ENCODE measurements around the gene PTTG2. TPM values are rescaled to one million over a fixed set of nuclear protein-coding genes. Genes with fewer than 3 reads are reported as not detected.

The PTTG2 gene
- total and polyA plus RNA-seq, 2 of the 13 experiments (the other 11 are each of a cell fraction or from before 2014, with no cell fraction given): not detected

- TF ChIP-seq, protein P1, sequence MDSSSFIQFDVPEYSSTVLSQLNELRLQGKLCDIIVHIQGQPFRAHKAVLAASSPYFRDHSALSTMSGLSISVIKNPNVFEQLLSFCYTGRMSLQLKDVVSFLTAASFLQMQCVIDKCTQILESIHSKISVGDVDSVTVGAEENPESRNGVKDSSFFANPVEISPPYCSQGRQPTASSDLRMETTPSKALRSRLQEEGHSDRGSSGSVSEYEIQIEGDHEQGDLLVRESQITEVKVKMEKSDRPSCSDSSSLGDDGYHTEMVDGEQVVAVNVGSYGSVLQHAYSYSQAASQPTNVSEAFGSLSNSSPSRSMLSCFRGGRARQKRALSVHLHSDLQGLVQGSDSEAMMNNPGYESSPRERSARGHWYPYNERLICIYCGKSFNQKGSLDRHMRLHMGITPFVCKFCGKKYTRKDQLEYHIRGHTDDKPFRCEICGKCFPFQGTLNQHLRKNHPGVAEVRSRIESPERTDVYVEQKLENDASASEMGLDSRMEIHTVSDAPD (CRISPR knock-in tag; IDR thresholded peaks at IDR 0.05): no peak
- TF ChIP-seq ZNF256 (CRISPR knock-in tag; conservative IDR thresholded peaks at IDR 0.05) (no peak), ZNF644 (CRISPR knock-in tag; IDR thresholded peaks at IDR 0.05; ENCODE audit: low read depth) (0 out of 2 replicates have a peak, but pooled peaks have one; percentile 47), HNF4A (CRISPR knock-in tag; IDR thresholded peaks at IDR 0.05) (peak; percentile 75), SP2 (CRISPR knock-in tag; IDR thresholded peaks at IDR 0.05) (no peak), ZFP36L1 (CRISPR knock-in tag; IDR thresholded peaks at IDR 0.05) (no peak), SMC3 (IDR thresholded peaks at IDR 0.05; ENCODE audit: low read length) (no peak), CREB1 (IDR thresholded peaks at IDR 0.05) (no peak), CREB1 (CRISPR knock-in tag; IDR thresholded peaks at IDR 0.05) (peak; percentile 44), GATAD2A (CRISPR knock-in tag; IDR thresholded peaks at IDR 0.05) (peak; percentile 66), LCORL (IDR thresholded peaks at IDR 0.05) (peak; percentile 52), LCORL (CRISPR knock-in tag; IDR thresholded peaks at IDR 0.05) (peak; percentile 76; the same call in 1 of the 2 replicates), HMG20A (CRISPR knock-in tag; IDR thresholded peaks at IDR 0.05; ENCODE audit: borderline replicate concordance) (peak; percentile 37; the same call in 1 of the 2 replicates), FOXA3 (CRISPR knock-in tag; IDR thresholded peaks at IDR 0.05) (peak; percentile 63; the same call in 1 of the 2 replicates), ZNF570 (CRISPR knock-in tag; IDR thresholded peaks at IDR 0.05; ENCODE audit: borderline replicate concordance) (no peak), EHMT2 (IDR thresholded peaks at IDR 0.05; ENCODE audit: borderline replicate concordance, low read depth, low read length) (peak; percentile 37; the same call in 1 of the 2 replicates), RXRA (CRISPR knock-in tag; IDR thresholded peaks at IDR 0.05) (peak; percentile 36; the same call in 1 of the 2 replicates), ZNF503 (CRISPR knock-in tag; IDR thresholded peaks at IDR 0.05) (peak; percentile 75; the same call in 1 of the 2 replicates), ESRRA (CRISPR knock-in tag; IDR thresholded peaks at IDR 0.05; ENCODE audit: low read depth) (peak; percentile 67; the same call in 1 of the 2 replicates), MED1 (CRISPR knock-in tag; IDR thresholded peaks at IDR 0.05) (peak; percentile 57; the same call in 1 of the 2 replicates)
- TF ChIP-seq, protein P2, sequence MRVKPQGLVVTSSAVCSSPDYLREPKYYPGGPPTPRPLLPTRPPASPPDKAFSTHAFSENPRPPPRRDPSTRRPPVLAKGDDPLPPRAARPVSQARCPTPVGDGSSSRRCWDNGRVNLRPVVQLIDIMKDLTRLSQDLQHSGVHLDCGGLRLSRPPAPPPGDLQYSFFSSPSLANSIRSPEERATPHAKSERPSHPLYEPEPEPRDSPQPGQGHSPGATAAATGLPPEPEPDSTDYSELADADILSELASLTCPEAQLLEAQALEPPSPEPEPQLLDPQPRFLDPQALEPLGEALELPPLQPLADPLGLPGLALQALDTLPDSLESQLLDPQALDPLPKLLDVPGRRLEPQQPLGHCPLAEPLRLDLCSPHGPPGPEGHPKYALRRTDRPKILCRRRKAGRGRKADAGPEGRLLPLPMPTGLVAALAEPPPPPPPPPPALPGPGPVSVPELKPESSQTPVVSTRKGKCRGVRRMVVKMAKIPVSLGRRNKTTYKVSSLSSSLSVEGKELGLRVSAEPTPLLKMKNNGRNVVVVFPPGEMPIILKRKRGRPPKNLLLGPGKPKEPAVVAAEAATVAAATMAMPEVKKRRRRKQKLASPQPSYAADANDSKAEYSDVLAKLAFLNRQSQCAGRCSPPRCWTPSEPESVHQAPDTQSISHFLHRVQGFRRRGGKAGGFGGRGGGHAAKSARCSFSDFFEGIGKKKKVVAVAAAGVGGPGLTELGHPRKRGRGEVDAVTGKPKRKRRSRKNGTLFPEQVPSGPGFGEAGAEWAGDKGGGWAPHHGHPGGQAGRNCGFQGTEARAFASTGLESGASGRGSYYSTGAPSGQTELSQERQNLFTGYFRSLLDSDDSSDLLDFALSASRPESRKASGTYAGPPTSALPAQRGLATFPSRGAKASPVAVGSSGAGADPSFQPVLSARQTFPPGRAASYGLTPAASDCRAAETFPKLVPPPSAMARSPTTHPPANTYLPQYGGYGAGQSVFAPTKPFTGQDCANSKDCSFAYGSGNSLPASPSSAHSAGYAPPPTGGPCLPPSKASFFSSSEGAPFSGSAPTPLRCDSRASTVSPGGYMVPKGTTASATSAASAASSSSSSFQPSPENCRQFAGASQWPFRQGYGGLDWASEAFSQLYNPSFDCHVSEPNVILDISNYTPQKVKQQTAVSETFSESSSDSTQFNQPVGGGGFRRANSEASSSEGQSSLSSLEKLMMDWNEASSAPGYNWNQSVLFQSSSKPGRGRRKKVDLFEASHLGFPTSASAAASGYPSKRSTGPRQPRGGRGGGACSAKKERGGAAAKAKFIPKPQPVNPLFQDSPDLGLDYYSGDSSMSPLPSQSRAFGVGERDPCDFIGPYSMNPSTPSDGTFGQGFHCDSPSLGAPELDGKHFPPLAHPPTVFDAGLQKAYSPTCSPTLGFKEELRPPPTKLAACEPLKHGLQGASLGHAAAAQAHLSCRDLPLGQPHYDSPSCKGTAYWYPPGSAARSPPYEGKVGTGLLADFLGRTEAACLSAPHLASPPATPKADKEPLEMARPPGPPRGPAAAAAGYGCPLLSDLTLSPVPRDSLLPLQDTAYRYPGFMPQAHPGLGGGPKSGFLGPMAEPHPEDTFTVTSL (CRISPR knock-in tag; IDR thresholded peaks at IDR 0.05; ENCODE audit: borderline replicate concordance): peak; percentile 34; the same call in 1 of the 2 replicates
- TF ChIP-seq, protein P3, sequence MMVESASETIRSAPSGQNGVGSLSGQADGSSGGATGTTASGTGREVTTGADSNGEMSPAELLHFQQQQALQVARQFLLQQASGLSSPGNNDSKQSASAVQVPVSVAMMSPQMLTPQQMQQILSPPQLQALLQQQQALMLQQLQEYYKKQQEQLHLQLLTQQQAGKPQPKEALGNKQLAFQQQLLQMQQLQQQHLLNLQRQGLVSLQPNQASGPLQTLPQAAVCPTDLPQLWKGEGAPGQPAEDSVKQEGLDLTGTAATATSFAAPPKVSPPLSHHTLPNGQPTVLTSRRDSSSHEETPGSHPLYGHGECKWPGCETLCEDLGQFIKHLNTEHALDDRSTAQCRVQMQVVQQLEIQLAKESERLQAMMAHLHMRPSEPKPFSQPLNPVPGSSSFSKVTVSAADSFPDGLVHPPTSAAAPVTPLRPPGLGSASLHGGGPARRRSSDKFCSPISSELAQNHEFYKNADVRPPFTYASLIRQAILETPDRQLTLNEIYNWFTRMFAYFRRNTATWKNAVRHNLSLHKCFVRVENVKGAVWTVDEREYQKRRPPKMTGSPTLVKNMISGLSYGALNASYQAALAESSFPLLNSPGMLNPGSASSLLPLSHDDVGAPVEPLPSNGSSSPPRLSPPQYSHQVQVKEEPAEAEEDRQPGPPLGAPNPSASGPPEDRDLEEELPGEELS (CRISPR knock-in tag; IDR thresholded peaks at IDR 0.05): peak; percentile 70
These were observed 1.3 kb upstream of the PTTG2 start (continued) for GRCh38 chr4:37958932-37959331.

Measured in HepG2 (cell line).